Upper lobe of left lung (tissue), 4 donors: ENCODE results near the gene ARPP19.

ENCODE experiments used
- EP300 ChIP-seq, 4 donors: sonication (generic); formaldehyde crosslinking; IDR thresholded peaks; one replicate each; pipeline ENCODE4 v1.5.1; 2017; ENCODE audit warnings: antibody characterized with exemption in 4 of 4, control low read depth in 2 of 4
- POLR2A ChIP-seq, 4 donors: fragments of 450-650 bp; IDR thresholded peaks; one replicate each; pipeline ENCODE4 v1.5.1; 2016 to 2017; ENCODE audit warnings: antibody characterized with exemption in 4 of 4, mild to moderate bottlenecking in 2 of 4
- POLR2AphosphoS5 ChIP-seq, 2 donors: sonication (generic); formaldehyde crosslinking; IDR thresholded peaks; one replicate each; pipeline ENCODE4 v1.5.1; 2017; ENCODE audit warnings: antibody characterized with exemption in 2 of 2
- TF ChIP-seq, protein P1 (sequence below), 6 experiments: fragments of 450-650 bp in 4 of 6; fragments of 200-600 bp in 2 of 6; sonication (generic) in 2 of 6; IDR thresholded peaks; one replicate each; pipeline ENCODE4 v1.5.1; 2016 to 2019; ENCODE audit warnings: antibody characterized with exemption in 6 of 6

- TF ChIP-seq, protein P1, sequence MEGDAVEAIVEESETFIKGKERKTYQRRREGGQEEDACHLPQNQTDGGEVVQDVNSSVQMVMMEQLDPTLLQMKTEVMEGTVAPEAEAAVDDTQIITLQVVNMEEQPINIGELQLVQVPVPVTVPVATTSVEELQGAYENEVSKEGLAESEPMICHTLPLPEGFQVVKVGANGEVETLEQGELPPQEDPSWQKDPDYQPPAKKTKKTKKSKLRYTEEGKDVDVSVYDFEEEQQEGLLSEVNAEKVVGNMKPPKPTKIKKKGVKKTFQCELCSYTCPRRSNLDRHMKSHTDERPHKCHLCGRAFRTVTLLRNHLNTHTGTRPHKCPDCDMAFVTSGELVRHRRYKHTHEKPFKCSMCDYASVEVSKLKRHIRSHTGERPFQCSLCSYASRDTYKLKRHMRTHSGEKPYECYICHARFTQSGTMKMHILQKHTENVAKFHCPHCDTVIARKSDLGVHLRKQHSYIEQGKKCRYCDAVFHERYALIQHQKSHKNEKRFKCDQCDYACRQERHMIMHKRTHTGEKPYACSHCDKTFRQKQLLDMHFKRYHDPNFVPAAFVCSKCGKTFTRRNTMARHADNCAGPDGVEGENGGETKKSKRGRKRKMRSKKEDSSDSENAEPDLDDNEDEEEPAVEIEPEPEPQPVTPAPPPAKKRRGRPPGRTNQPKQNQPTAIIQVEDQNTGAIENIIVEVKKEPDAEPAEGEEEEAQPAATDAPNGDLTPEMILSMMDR (IDR thresholded peaks at IDR 0.05), result no peak
- TF ChIP-seq POLR2A (IDR thresholded peaks at IDR 0.05) (no peak), POLR2AphosphoS5 (IDR thresholded peaks at IDR 0.05) (no peak), EP300 (IDR thresholded peaks at IDR 0.05) (no peak)
These were observed 69.3 kb downstream of the ARPP19 start for GRCh38 chr15:52499506-52499905.
